T-cell (primary cell): ENCODE data around the gene SLC29A3. TPM values are rescaled to one million over a fixed set of nuclear protein-coding genes. Genes with fewer than 3 reads are reported as not detected.

Experiments
- ATAC-seq, 4 experiments: fragments of 200-7000 bp in 3 of 4; fragments of 150-1000 bp in 1 of 4; cut with Tn5 transposase; replicated peaks in 1 of 4; 1 replicate in 3 of 4; 2 replicates in 1 of 4; pipeline ENCODE4 v1.10.0; 2021; ENCODE audit warnings: moderate library complexity in 3 of 4, mild to moderate bottlenecking in 2 of 4, moderate number of reproducible peaks in 1 of 4
- CTCF ChIA-PET, 2 donors: fragments of 300-600 bp; sonication (Branson Sonifier 250); formaldehyde crosslinking; loops; one replicate each; lab custom pipeline; 2022; ENCODE audit warnings: antibody characterized with exemption in 2 of 2; lab: Charles Lee
- POLR2A ChIA-PET, 2 donors: fragments of 300-600 bp; sonication (Branson Sonifier 250); formaldehyde crosslinking; loops; one replicate each; lab custom pipeline; 2022; ENCODE audit warnings: antibody characterized with exemption in 2 of 2; lab: Charles Lee
- DNase-seq, 35 experiments: peaks; one replicate each; pipeline versions ENCODE4 v3.0.0 to v3.0.0-alpha.2; 2013 to 2023
- H3K27ac ChIP-seq: one replicate; pipeline ENCODE4 v1.5.1; 2013; ENCODE audit warnings: low read length
- H3K27me3 ChIP-seq, 2 experiments: replicated peaks in 1 of 2; 1 replicate in 1 of 2; 2 replicates in 1 of 2; pipeline versions ENCODE4 v1.6.1 to v1.7.0; 2013; ENCODE audit warnings: low read length in 1 of 2, mixed read lengths in 1 of 2; ENCODE audit not compliant: control insufficient read depth in 2 of 2, insufficient read depth in 2 of 2; ENCODE audit errors: extremely low read depth in 1 of 2
- H3K36me3 ChIP-seq, 2 donors: 1 replicate in 1 of 2; 2 replicates in 1 of 2; pipeline versions ENCODE4 v1.6.1 to v1.7.0; 2013; ENCODE audit warnings: low read length in 1 of 2; ENCODE audit not compliant: control insufficient read depth in 2 of 2, insufficient read depth in 1 of 2; ENCODE audit errors: extremely low read depth in 1 of 2
- H3K4me1 ChIP-seq, 2 experiments: 1 replicate in 1 of 2; 2 replicates in 1 of 2; pipeline versions ENCODE4 v1.6.1 to v1.7.0; 2013; ENCODE audit warnings: low read length in 2 of 2, mixed read lengths in 1 of 2; ENCODE audit not compliant: insufficient read depth in 2 of 2, control insufficient read depth in 1 of 2; ENCODE audit errors: extremely low read depth in 1 of 2
- H3K4me3 ChIP-seq, 2 donors: 1 replicate in 1 of 2; 2 replicates in 1 of 2; pipeline versions ENCODE4 v1.5.1 to v1.7.0; 2013; ENCODE audit warnings: mild to moderate bottlenecking in 2 of 2, low read length in 1 of 2, moderate library complexity in 1 of 2; ENCODE audit not compliant: control insufficient read depth in 1 of 2; ENCODE audit errors: extremely low read depth in 1 of 2
- H3K9me3 ChIP-seq: 2 replicates; pipeline ENCODE4 v1.7.0; 2013
- H3K27ac Mint-ChIP-seq, 2 donors: one replicate each; pipeline ENCODE4 v1.8.0; 2020 to 2021; ENCODE audit warnings: mild to moderate bottlenecking in 2 of 2, mixed read lengths in 2 of 2
- H3K27me3 Mint-ChIP-seq, 2 donors: one replicate each; pipeline ENCODE4 v1.8.0; 2021 to 2022; ENCODE audit warnings: mixed read lengths in 2 of 2
- H3K36me3 Mint-ChIP-seq: one replicate; pipeline ENCODE4 v1.8.0; 2021; ENCODE audit warnings: mixed read lengths
- H3K4me1 Mint-ChIP-seq, 3 donors: one replicate each; pipeline ENCODE4 v1.8.0; 2020 to 2022; ENCODE audit warnings: mixed read lengths in 3 of 3, mild to moderate bottlenecking in 1 of 3
- H3K4me3 Mint-ChIP-seq, 3 donors: one replicate each; pipeline ENCODE4 v1.8.0; 2020 to 2022; ENCODE audit warnings: mild to moderate bottlenecking in 3 of 3, mixed read lengths in 3 of 3, moderate library complexity in 3 of 3
- H3K9me3 Mint-ChIP-seq, 3 donors: one replicate each; pipeline ENCODE4 v1.8.0; 2020 to 2022; ENCODE audit warnings: mixed read lengths in 3 of 3
- WGBS: methylation state at CpG from one replicate; pipeline ENCODE4 v1.1.5; 2013; ENCODE audit warnings: missing lambda C conversion rate; ENCODE audit not compliant: insufficient coverage; 5-methylcytosine and 5-hydroxymethylcytosine counted together
- total RNA-seq, 35 experiments: library from RNA in 6 of 35; stranded (reverse) in 6 of 35; fragments of 120-200 nt in 1 of 35; gene quantifications; one replicate each; pipeline versions ENCODE4 v1.2.1 to v1.2.4 and lab custom pipeline; 2013 to 2026

Gene SLC29A3
- total RNA-seq, 5 donors from 2014 or later (not counting 1 experiment from before 2014, with no cell fraction given), result 3.3 to 8.8 (median 6.5) TPM

DNA sequence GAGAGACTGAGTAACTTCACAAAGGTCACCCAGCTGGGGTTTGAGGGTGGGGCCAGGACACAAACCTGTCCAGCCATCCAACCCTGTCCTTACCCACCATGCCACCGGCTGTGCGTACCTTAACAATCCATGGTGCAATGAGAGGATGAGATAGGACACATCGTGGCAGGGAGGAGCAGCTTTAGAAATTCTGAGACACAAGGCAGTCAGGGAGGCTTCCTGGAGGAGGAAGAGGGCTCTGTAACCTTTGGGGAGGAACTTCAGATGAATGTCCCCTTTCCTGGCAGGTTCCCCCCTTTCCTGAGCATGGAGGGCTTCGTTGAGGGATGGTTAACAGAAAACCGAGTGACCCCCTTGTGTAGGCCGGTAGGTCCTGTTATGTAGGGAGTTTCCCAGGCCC, 35.6 kb upstream of the SLC29A3 start:
- Mint-ChIP-seq H3K27ac (no peak overlapping the region), H3K4me1 (no peaks in the 10 kb centered on the region), H3K4me3 (no peak overlapping the region), H3K9me3 (no peaks in the 10 kb centered on the region), H3K36me3 (no peaks in the 10 kb centered on the region), H3K27me3 (peaks cover 0 to 1% of the 10 kb centered on the region in 2 donors)
- ATAC-seq (no peak), DNase-seq (no peak)
- H3K36me3 ChIP-seq, result no peaks in the 10 kb centered on the region
- no peaks in the 10 kb centered on the region for H3K9me3 ChIP-seq
- 80% methylated on average over 1 of the region's 6 CpGs for WGBS
- no peaks in the 10 kb centered on the region for H3K4me1 ChIP-seq
- ChIA-PET POLR2A (no interaction called here), CTCF (interaction anchor here in 1 of 2 donors (1.1 kb wide), 1 partner anchor 724 kb away, joined by 3 read pairs; no protein-coding TSS in a partner anchor)
- no peak overlapping the region for H3K27ac ChIP-seq
- peaks cover 0 to 4% of the 10 kb centered on the region in 2 experiments for H3K27me3 ChIP-seq
- H3K4me3 ChIP-seq, result no peak overlapping the region

GRCh38 chr10:71283876-71284275, 35.2 kb upstream of the SLC29A3 start:
- H3K27ac Mint-ChIP-seq, result no peak overlapping the region
- H3K27me3 Mint-ChIP-seq, result peaks cover 0 to 1% of the 10 kb centered on the region in 2 donors
- no peak overlapping the region for H3K4me3 ChIP-seq
- H3K9me3 ChIP-seq, result no peaks in the 10 kb centered on the region
- H3K4me3 Mint-ChIP-seq, result no peak overlapping the region
- POLR2A ChIA-PET, result no interaction called here
- no peaks in the 10 kb centered on the region for H3K4me1 Mint-ChIP-seq
- CTCF ChIA-PET, result interaction anchor here (0.6 to 1.1 kb wide), 5 partner anchors 8 to 725 kb away, joined by 3 to 6 read pairs (median 3); no protein-coding TSS in a partner anchor
- H3K9me3 Mint-ChIP-seq, result no peaks in the 10 kb centered on the region
- WGBS, result 82% methylated on average over 10 of the region's 10 CpGs
- peaks cover 0 to 4% of the 10 kb centered on the region in 2 experiments for H3K27me3 ChIP-seq
- H3K36me3 ChIP-seq, result no peaks in the 10 kb centered on the region
- no peaks in the 10 kb centered on the region for H3K36me3 Mint-ChIP-seq
- no peak for ATAC-seq
- no peaks in the 10 kb centered on the region for H3K4me1 ChIP-seq
- H3K27ac ChIP-seq, result no peak overlapping the region
- no peak for DNase-seq

- 80% methylated on average over 9 of the region's 19 CpGs for WGBS
- Histone ChIP-seq H3K36me3 (no peaks in the 10 kb centered on the region), H3K4me1 (no peaks in the 10 kb centered on the region), H3K4me3 (no peak overlapping the region), H3K9me3 (no peaks in the 10 kb centered on the region), H3K27ac (no peak overlapping the region), H3K27me3 (peaks cover 0 to 4% of the 10 kb centered on the region in 2 experiments)
- CTCF ChIA-PET, result interaction anchor here (0.6 to 1.1 kb wide), 2 partner anchors 9 to 47 kb away, joined by 3 to 4 read pairs; no protein-coding TSS in a partner anchor
- H3K36me3 Mint-ChIP-seq, result no peaks in the 10 kb centered on the region
- peaks cover 0 to 1% of the 10 kb centered on the region in 2 donors for H3K27me3 Mint-ChIP-seq
- POLR2A ChIA-PET, result no interaction called here
- DNase-seq (no peak), ATAC-seq (no peak)
- H3K27ac Mint-ChIP-seq, result no peak overlapping the region
- no peak overlapping the region for H3K4me3 Mint-ChIP-seq
- no peaks in the 10 kb centered on the region for H3K4me1 Mint-ChIP-seq
- no peaks in the 10 kb centered on the region for H3K9me3 Mint-ChIP-seq
Observed at GRCh38 chr10:71284544-71285179, 34.4 kb upstream of the SLC29A3 start.

DNA sequence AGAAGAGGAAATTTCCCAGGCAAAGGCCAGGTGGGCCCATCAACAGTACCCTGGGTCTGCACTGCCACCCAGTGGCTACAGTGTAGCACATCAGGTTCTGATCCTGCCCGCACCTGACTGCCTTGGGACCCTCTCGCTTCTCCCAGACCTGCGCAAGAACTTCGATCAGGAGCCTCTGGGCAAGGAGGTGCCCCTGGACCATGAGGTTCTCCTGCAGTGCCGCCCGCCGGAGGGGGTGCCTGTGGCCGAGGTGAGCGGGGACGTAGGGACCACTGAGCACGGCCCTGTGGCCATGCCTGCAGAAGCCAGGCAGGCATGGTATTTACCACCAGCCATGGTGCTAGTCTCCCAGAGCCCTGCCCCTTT, 33.9 kb upstream of the SLC29A3 start:
- no peak overlapping the region for H3K27ac ChIP-seq
- WGBS, result 66% methylated on average over 11 of the region's 11 CpGs
- Mint-ChIP-seq H3K27me3 (peaks cover 0 to 1% of the 10 kb centered on the region in 2 donors), H3K4me3 (no peak overlapping the region), H3K9me3 (no peaks in the 10 kb centered on the region), H3K27ac (no peak overlapping the region), H3K36me3 (no peaks in the 10 kb centered on the region), H3K4me1 (no peaks in the 10 kb centered on the region)
- ChIA-PET POLR2A (no interaction called here), CTCF (no interaction called here)
- no peaks in the 10 kb centered on the region for H3K4me1 ChIP-seq
- H3K9me3 ChIP-seq, result no peaks in the 10 kb centered on the region
- peak in 3 of 4 experiments; percentile 43 to 55 (median 46) for ATAC-seq
- H3K27me3 ChIP-seq, result peaks cover 0 to 6% of the 10 kb centered on the region in 2 experiments
- peak in 10 of 35 experiments; percentile 8 to 42 (median 15) for DNase-seq
- H3K4me3 ChIP-seq, result no peak overlapping the region
- no peaks in the 10 kb centered on the region for H3K36me3 ChIP-seq

- H3K36me3 Mint-ChIP-seq, result no peaks in the 10 kb centered on the region
- CTCF ChIA-PET, result no interaction called here
- ATAC-seq, result no peak
- no peaks in the 10 kb centered on the region for H3K36me3 ChIP-seq
- H3K9me3 ChIP-seq, result no peaks in the 10 kb centered on the region
- H3K27ac ChIP-seq, result no peak overlapping the region
- peaks cover 0 to 7% of the 10 kb centered on the region in 2 experiments for H3K27me3 ChIP-seq
- no peak for DNase-seq
- no peak overlapping the region for H3K4me3 ChIP-seq
- H3K9me3 Mint-ChIP-seq, result no peaks in the 10 kb centered on the region
- H3K4me1 ChIP-seq, result no peaks in the 10 kb centered on the region
- H3K27ac Mint-ChIP-seq, result no peak overlapping the region
- H3K4me1 Mint-ChIP-seq, result no peaks in the 10 kb centered on the region
- H3K4me3 Mint-ChIP-seq, result no peak overlapping the region
- H3K27me3 Mint-ChIP-seq, result peaks cover 0 to 1% of the 10 kb centered on the region in 2 donors
- POLR2A ChIA-PET, result no interaction called here
- 72% methylated on average over 2 of the region's 4 CpGs for WGBS
Observed at GRCh38 chr10:71285986-71286385, 33.1 kb upstream of the SLC29A3 start.

DNA sequence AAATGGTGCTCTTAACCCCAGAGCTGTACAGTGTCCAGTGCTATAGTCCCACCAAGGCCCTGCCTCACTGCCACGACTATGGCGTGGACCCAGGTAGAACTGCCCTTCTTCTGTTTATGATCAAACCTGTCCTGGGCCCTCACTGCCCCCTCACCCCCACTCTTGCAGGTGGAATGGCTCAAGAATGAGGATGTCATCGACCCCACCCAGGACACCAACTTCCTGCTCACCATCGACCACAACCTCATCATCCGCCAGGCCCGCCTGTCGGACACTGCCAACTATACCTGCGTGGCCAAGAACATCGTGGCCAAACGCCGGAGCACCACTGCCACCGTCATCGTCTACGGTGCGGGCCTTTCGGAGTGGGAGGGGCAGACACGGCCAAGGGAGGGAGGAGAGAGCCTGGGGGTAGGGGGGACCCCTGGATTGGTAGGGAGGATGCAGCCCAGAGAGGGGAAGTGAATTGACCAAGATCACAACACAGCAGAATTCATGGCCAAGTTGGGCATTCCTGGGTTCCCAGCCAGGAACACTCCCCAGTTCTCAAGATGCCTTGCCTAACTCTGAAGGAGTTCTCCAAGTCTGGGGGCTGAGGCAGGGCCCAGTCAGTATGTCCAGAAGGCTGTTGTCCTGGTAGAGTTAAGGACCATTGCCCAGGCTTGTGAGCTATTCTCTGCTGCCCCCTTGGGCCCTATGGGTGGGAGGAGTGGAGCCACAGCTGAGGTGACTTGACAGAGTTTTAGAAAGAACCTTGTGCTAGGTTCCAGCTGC, 32.4 kb upstream of the SLC29A3 start:
- CTCF ChIA-PET, result no interaction called here

More for the DNA sequence above, 32.4 kb upstream of the SLC29A3 start:
- H3K27me3 Mint-ChIP-seq, result peaks cover 0 to 1% of the 10 kb centered on the region in 2 donors
- no peaks in the 10 kb centered on the region for H3K4me1 ChIP-seq
- H3K27ac ChIP-seq, result no peak overlapping the region
- ATAC-seq, result no peak
- H3K36me3 Mint-ChIP-seq, result no peaks in the 10 kb centered on the region
- H3K36me3 ChIP-seq, result no peaks in the 10 kb centered on the region
- no peak for DNase-seq
- no peaks in the 10 kb centered on the region for H3K4me1 Mint-ChIP-seq
- POLR2A ChIA-PET, result no interaction called here
- peaks cover 0 to 12% of the 10 kb centered on the region in 2 experiments for H3K27me3 ChIP-seq
- H3K27ac Mint-ChIP-seq, result no peak overlapping the region
- no peak overlapping the region for H3K4me3 ChIP-seq
- no peaks in the 10 kb centered on the region for H3K9me3 Mint-ChIP-seq
- H3K9me3 ChIP-seq, result no peaks in the 10 kb centered on the region
- H3K4me3 Mint-ChIP-seq, result no peak overlapping the region
- WGBS, result 79% methylated on average over 11 of the region's 17 CpGs
